H1 (cell line): ENCODE measurements around the gene HPGDS. TPM values are rescaled to one million over a fixed set of nuclear protein-coding genes. Genes with fewer than 3 reads are reported as not detected.

Experiments used
- CTCF ChIA-PET: fragments of 300-600 bp; sonication (Branson Sonifier 250); formaldehyde crosslinking; loops from one replicate; lab custom pipeline; 2021; ENCODE audit not compliant: partially characterized antibody; lab: Charles Lee
- POLR2A ChIA-PET: fragments of 300-600 bp; sonication (Branson Sonifier 250); formaldehyde crosslinking; loops from one replicate; lab custom pipeline; 2021; ENCODE audit warnings: inconsistent platforms; ENCODE audit not compliant: partially characterized antibody; lab: Charles Lee
- DNase-seq, 2 experiments: peaks; one replicate each; pipeline versions ENCODE4 v3.0.0 to v3.0.0-alpha.2; 2010 to 2022; ENCODE audit warnings: low spot score in 2 of 2, low read depth in 1 of 2, mixed read lengths in 1 of 2
- FAIRE-seq: peaks from 2 replicates; lab custom pipeline; 2011; peaks lifted over from hg19 to GRCh38; lab: Jason Lieb, UNC
- H2AFZ ChIP-seq: 2 replicates; pipeline ENCODE4 v1.8.1; 2012; ENCODE audit warnings: low read length, inconsistent platforms
- H2AK5ac ChIP-seq: 2 replicates; pipeline ENCODE4 v1.6.1; 2013; ENCODE audit warnings: low read depth, low read length
- H2BK120ac ChIP-seq: replicated peaks from 2 replicates; pipeline ENCODE3; 2013; ENCODE audit warnings: low read depth, low read length, inconsistent platforms
- H2BK12ac ChIP-seq: 2 replicates; pipeline ENCODE4 v1.6.1; 2013; ENCODE audit warnings: low read depth, low read length
- H2BK15ac ChIP-seq: 2 replicates; pipeline ENCODE4 v1.6.1; 2013; ENCODE audit warnings: low read length
- H2BK20ac ChIP-seq: 2 replicates; pipeline ENCODE4 v1.6.1; 2013; ENCODE audit warnings: low read length
- H2BK5ac ChIP-seq: 2 replicates; pipeline ENCODE4 v1.6.1; 2013; ENCODE audit warnings: low read depth, low read length
- H3K14ac ChIP-seq: 2 replicates; pipeline ENCODE4 v1.6.1; 2013; ENCODE audit warnings: inconsistent platforms; ENCODE audit not compliant: insufficient read length
- H3K18ac ChIP-seq: 2 replicates; pipeline ENCODE4 v1.6.1; 2013; ENCODE audit warnings: low read length; ENCODE audit errors: extremely low read depth
- H3K23ac ChIP-seq: 2 replicates; pipeline ENCODE4 v1.6.1; 2013; ENCODE audit warnings: inconsistent platforms; ENCODE audit not compliant: insufficient read length
- H3K23me2 ChIP-seq: 2 replicates; pipeline ENCODE4 v1.6.1; 2013; ENCODE audit warnings: low read depth, low read length
- H3K27ac ChIP-seq: 2 replicates; pipeline ENCODE4 v1.6.1; 2011; ENCODE audit warnings: low read depth, low read length, inconsistent platforms
- H3K27me3 ChIP-seq, 4 experiments: replicated peaks in 1 of 4; 1 replicate in 1 of 4; 2 replicates in 3 of 4; pipeline versions ENCODE4 v1.6.1 to v1.8.1; 2011 to 2013; ENCODE audit warnings: low read length in 3 of 4, mild to moderate bottlenecking in 3 of 4, inconsistent platforms in 2 of 4, mixed read lengths in 2 of 4, moderate library complexity in 1 of 4; ENCODE audit not compliant: control insufficient read depth in 3 of 4, insufficient read depth in 3 of 4; ENCODE audit errors: extremely low read depth in 1 of 4
- H3K36me3 ChIP-seq, 4 experiments: 2 replicates each; pipeline versions ENCODE4 v1.6.1 to v1.8.1; 2011 to 2013; ENCODE audit warnings: mild to moderate bottlenecking in 4 of 4, low read length in 3 of 4, moderate library complexity in 2 of 4, control low read depth in 1 of 4, inconsistent platforms in 1 of 4; ENCODE audit not compliant: insufficient read depth in 4 of 4, control insufficient read depth in 2 of 4
- H3K4ac ChIP-seq: replicated peaks from 2 replicates; pipeline ENCODE3; 2013; ENCODE audit warnings: low read length, low read depth, mixed read lengths, inconsistent platforms; ENCODE audit not compliant: insufficient read length
- H3K4me1 ChIP-seq, 4 experiments: replicated peaks in 1 of 4; 1 replicate in 1 of 4; 2 replicates in 3 of 4; pipeline versions ENCODE4 v1.6.1 to v1.8.1; 2011 to 2013; ENCODE audit warnings: low read length in 3 of 4, inconsistent platforms in 2 of 4, mixed read lengths in 1 of 4; ENCODE audit not compliant: insufficient read depth in 4 of 4, control insufficient read depth in 3 of 4
- H3K4me2 ChIP-seq, 2 experiments: 2 replicates each; pipeline versions ENCODE4 v1.6.1 to v1.8.1; 2011 to 2013; ENCODE audit warnings: low read depth in 2 of 2, low read length in 2 of 2, control low read depth in 1 of 2, inconsistent platforms in 1 of 2, mild to moderate bottlenecking in 1 of 2; ENCODE audit not compliant: insufficient read depth in 1 of 2
- H3K4me3 ChIP-seq, 4 experiments: fragments of 200-600, 300-600 bp in 1 of 4; sonication (generic), shearing (Covaris generic), sonication (Bioruptor Twin) in 1 of 4; 2 replicates each; pipeline versions ENCODE4 v1.5.1 to v1.8.1; 2011 to 2016; ENCODE audit warnings: low read length in 4 of 4, low read depth in 3 of 4, control low read depth in 2 of 4, inconsistent platforms in 2 of 4, mild to moderate bottlenecking in 2 of 4, mixed read lengths in 1 of 4, moderate library complexity in 1 of 4; ENCODE audit not compliant: insufficient read depth in 2 of 4; ENCODE audit errors: extremely low read depth in 1 of 4
- H3K56ac ChIP-seq: replicated peaks from 2 replicates; pipeline ENCODE3; 2013; ENCODE audit warnings: low read depth, mild to moderate bottlenecking, mixed read lengths, low read length, inconsistent platforms; ENCODE audit not compliant: insufficient read length
- H3K79me1 ChIP-seq: 2 replicates; pipeline ENCODE4 v1.6.1; 2013; ENCODE audit warnings: low read depth, low read length, control low read depth
- H3K79me2 ChIP-seq, 2 experiments: 2 replicates each; pipeline versions ENCODE4 v1.6.1 to v1.8.1; 2012 to 2013; ENCODE audit warnings: low read length in 2 of 2, mild to moderate bottlenecking in 2 of 2, inconsistent platforms in 1 of 2; ENCODE audit not compliant: insufficient read depth in 2 of 2, control insufficient read depth in 1 of 2
- H3K9ac ChIP-seq, 4 experiments: replicated peaks in 1 of 4; 1 replicate in 1 of 4; 2 replicates in 3 of 4; pipeline versions ENCODE4 v1.6.1 to v1.8.1; 2011 to 2013; ENCODE audit warnings: low read depth in 3 of 4, low read length in 3 of 4, control low read depth in 2 of 4, mild to moderate bottlenecking in 2 of 4, moderate library complexity in 2 of 4, inconsistent platforms in 1 of 4; ENCODE audit errors: extremely low read depth in 1 of 4
- H3K9me3 ChIP-seq, 2 experiments: 2 replicates each; pipeline versions ENCODE4 v1.6.1 to v1.8.1; 2012 to 2013; ENCODE audit warnings: mild to moderate bottlenecking in 2 of 2, moderate library complexity in 2 of 2, control low read depth in 1 of 2, inconsistent platforms in 1 of 2, low read depth in 1 of 2, low read length in 1 of 2, mixed read lengths in 1 of 2; ENCODE audit not compliant: insufficient read depth in 2 of 2
- H4K20me1 ChIP-seq, 2 experiments: replicated peaks in 1 of 2; 2 replicates each; pipeline versions ENCODE3 to v1.8.1; 2011 to 2013; ENCODE audit warnings: inconsistent platforms in 2 of 2, low read length in 2 of 2, mild to moderate bottlenecking in 1 of 2; ENCODE audit not compliant: insufficient read depth in 2 of 2, control insufficient read depth in 1 of 2
- H4K5ac ChIP-seq: 2 replicates; pipeline ENCODE4 v1.6.1; 2013; ENCODE audit warnings: low read length, low read depth, mixed read lengths, inconsistent platforms; ENCODE audit not compliant: insufficient read length
- H4K8ac ChIP-seq: 2 replicates; pipeline ENCODE4 v1.8.0; 2013; ENCODE audit warnings: mild to moderate bottlenecking, moderate library complexity, low read length, inconsistent platforms; ENCODE audit not compliant: insufficient read depth; ENCODE audit errors: extremely low read depth
- H4K91ac ChIP-seq: replicated peaks from 2 replicates; pipeline ENCODE3; 2013; ENCODE audit warnings: low read length, mixed read lengths, inconsistent platforms; ENCODE audit not compliant: insufficient read length
- SIX5 ChIP-seq: IDR thresholded peaks from 2 replicates; pipeline ENCODE4 v1.6.1; 2011; ENCODE audit warnings: mild to moderate bottlenecking, low read depth, low read length
- WGBS, 2 experiments: shearing (Covaris generic) in 1 of 2; methylation state at CpG; one replicate each; pipeline versions ENCODE4 v1.1.6 to v1.1.7; 2013 to 2015; ENCODE audit warnings: low lambda C conversion rate in 2 of 2, mixed read lengths in 2 of 2, inconsistent platforms in 1 of 2, low coverage in 1 of 2, missing lambda C conversion rate in 1 of 2; ENCODE audit not compliant: insufficient replicate concordance in 2 of 2, insufficient coverage in 1 of 2, insufficient read length in 1 of 2; ENCODE audit errors: extremely low coverage in 1 of 2, missing lambda C conversion rate in 1 of 2; 5-methylcytosine and 5-hydroxymethylcytosine counted together
- polyA plus RNA-seq, 7 experiments: library from polyadenylated mRNA; depleted of rRNA in 3 of 7; stranded (reverse) in 5 of 7; unstranded in 2 of 7; fragments of >200 nt in 5 of 7; fragments of 200-250 nt in 2 of 7; gene quantifications; 1 replicate in 5 of 7; 2 replicates in 1 of 7; 4 replicates in 1 of 7; pipeline versions ENCODE4 v1.2.1 to v1.2.3, GENCODE V29; 2011 to 2013; ENCODE audit warnings: missing spikeins in 2 of 7, mixed read lengths in 2 of 7
- total RNA-seq: library from RNA; stranded (reverse); fragmentation: NEBNext Ultra II Directional; extraction: Animal tissue kit (Norgen Biotek cat#: 25700); gene quantifications from 2 replicates; pipeline ENCODE4 v1.2.1, GENCODE V29; 2021

Gene HPGDS
- total and polyA plus RNA-seq, 2 of the 8 experiments (the other 6 are each of a cell fraction or from before 2014, with no cell fraction given), result not detected

DNA sequence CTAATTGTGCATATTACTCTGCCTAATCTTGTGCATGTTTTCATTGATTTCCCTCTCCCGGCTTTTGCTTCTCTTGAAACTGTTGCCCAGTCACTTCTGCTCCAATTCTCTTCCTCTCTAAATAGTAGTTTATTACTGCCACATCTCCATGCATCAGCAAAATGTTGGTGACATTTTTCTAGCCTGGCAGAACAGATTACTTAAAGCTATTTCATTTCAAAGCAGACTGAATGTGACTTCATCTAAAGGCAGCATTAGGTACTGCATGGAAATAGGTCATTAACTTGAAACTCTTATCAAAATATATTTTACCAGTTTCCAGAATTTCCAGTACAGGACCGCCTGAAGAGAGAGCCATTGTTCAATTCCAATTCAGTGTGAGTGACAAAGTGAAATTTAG, 52.4 kb downstream of the HPGDS start:
- no peak overlapping the region for H2BK120ac ChIP-seq
- H4K91ac ChIP-seq, result no peak overlapping the region
- H3K23me2 ChIP-seq, result no peaks in the 10 kb centered on the region
- no peak overlapping the region for H2BK15ac ChIP-seq
- no peak overlapping the region for H2BK12ac ChIP-seq
- no peak overlapping the region for H3K27ac ChIP-seq
- no peaks in the 10 kb centered on the region for H3K27me3 ChIP-seq
- H3K4me1 ChIP-seq, result no peaks in the 10 kb centered on the region
- H3K36me3 ChIP-seq, result peaks cover 0 to 40% (median 9%) of the 10 kb centered on the region in 4 experiments; a peak in 6 of 8 replicates
- no peaks in the 10 kb centered on the region for H3K9me3 ChIP-seq
- no peak overlapping the region for H3K18ac ChIP-seq
- no peak overlapping the region for H3K4me2 ChIP-seq
- H2BK20ac ChIP-seq, result no peak overlapping the region
- H3K4ac ChIP-seq, result no peak overlapping the region
- no peak overlapping the region for H3K9ac ChIP-seq
- no peak overlapping the region for H4K8ac ChIP-seq
- 95% methylated on average over 2 of the region's 2 CpGs; no CpG with 5 or more reads in 1 of the 2 experiments for WGBS, 2 experiments
- no peak for DNase-seq
- no peak overlapping the region for H3K4me3 ChIP-seq
- POLR2A ChIA-PET, result no interaction called here
- H3K79me1 ChIP-seq, result no peaks in the 10 kb centered on the region
- no peak overlapping the region for H4K5ac ChIP-seq
- H2AK5ac ChIP-seq, result no peak overlapping the region
- H2BK5ac ChIP-seq, result no peak overlapping the region
- no peak overlapping the region for H3K56ac ChIP-seq
- H3K23ac ChIP-seq, result no peak overlapping the region
- no peak overlapping the region for H3K14ac ChIP-seq
- FAIRE-seq, result no peak
- H4K20me1 ChIP-seq, result no peaks in the 10 kb centered on the region
- H3K79me2 ChIP-seq, result no peaks in the 10 kb centered on the region
- no peak overlapping the region for H2AFZ ChIP-seq
- no peak for TF ChIP-seq SIX5
- TF ChIP-seq, all 59 proteins: peak for 0
- CTCF ChIA-PET, result interaction anchor here (0.8 kb wide), 1 partner anchor 172 kb away, joined by 3 read pairs; no protein-coding TSS in a partner anchor
